Large intestine (tissue), 12 donors: ENCODE measurements around the gene POU4F3. TPM values are rescaled to one million over a fixed set of nuclear protein-coding genes. Genes with fewer than 3 reads are reported as not detected.
"Not testable (repeated sequence)": the region's sequence is repeated elsewhere in the genome, so short reads cannot be mapped to it uniquely, and the experiment has no call there.

Source experiments
- DNase-seq, 2 donors: peaks; one replicate each; pipeline versions ENCODE4 v3.0.0 to v3.0.0-alpha.2; 2013
- H3K27ac ChIP-seq: one replicate; pipeline ENCODE4 v1.5.1; 2013; ENCODE audit warnings: low read length
- H3K27me3 ChIP-seq: 2 replicates; pipeline ENCODE4 v1.6.1; 2013; ENCODE audit warnings: low read length; ENCODE audit not compliant: control insufficient read depth, insufficient read depth
- H3K36me3 ChIP-seq: 2 replicates; pipeline ENCODE4 v1.6.1; 2013; ENCODE audit warnings: low read length; ENCODE audit not compliant: control insufficient read depth, insufficient read depth
- H3K4me1 ChIP-seq: one replicate; pipeline ENCODE4 v1.6.1; 2013; ENCODE audit warnings: low read length; ENCODE audit not compliant: control insufficient read depth, insufficient read depth
- H3K4me3 ChIP-seq: one replicate; pipeline ENCODE4 v1.5.1; 2013; ENCODE audit warnings: low read length
- H3K9me3 ChIP-seq: one replicate; pipeline ENCODE4 v1.6.1; 2013; ENCODE audit warnings: mild to moderate bottlenecking, low read depth, low read length, moderate library complexity; ENCODE audit not compliant: control insufficient read depth
- WGBS: methylation state at CpG from one replicate; pipeline ENCODE4 v1.1.5; 2013; ENCODE audit warnings: low lambda C conversion rate; ENCODE audit not compliant: insufficient coverage; 5-methylcytosine and 5-hydroxymethylcytosine counted together
- long read RNA-seq, 11 donors: transcript quantifications; one replicate each; lab custom pipeline, GENCODE V29; 2026
- polyA plus RNA-seq: library from polyadenylated mRNA; unstranded; fragments of 120-200 nt; gene quantifications from one replicate; pipeline ENCODE4 v1.2.1, GENCODE V29; 2013

Gene POU4F3
- not detected for polyA plus RNA-seq
- long read RNA-seq, donor 1, result 0 reads
- long read RNA-seq, donor 2, result 0 reads
- long read RNA-seq, donor 3, result 0 reads
- long read RNA-seq, donor 4, result 0 reads
- long read RNA-seq, donor 5, result 0 reads
- long read RNA-seq, donor 6, result 0 reads
- long read RNA-seq, donor 7, result 0 reads
- long read RNA-seq, donor 8, result 0 reads
- long read RNA-seq, donor 9, result 0 reads
- long read RNA-seq, donor 10, result 0 reads
- long read RNA-seq, donor 11, result 0 reads

GRCh38 chr5:146338774-146339714 lies at the start of gene POU4F3:
POU4F3 (plus strand) TSS chr5:146338839; CDS start chr5:146339113, 274 bp downstream.
- DNase-seq, result no peak
- Histone ChIP-seq H3K9me3 (peaks cover 8% of the 10 kb centered on the region), H3K36me3 (no peaks in the 10 kb centered on the region), H3K27ac (no peak within 1 kb of the TSS), H3K27me3 (peaks cover 96% of the 10 kb centered on the region), H3K4me1 (peaks cover 3% of the 10 kb centered on the region), H3K4me3 (no peak within 1 kb of the TSS)
- WGBS, result 5% methylated on average over 3 of the region's 70 CpGs

DNA sequence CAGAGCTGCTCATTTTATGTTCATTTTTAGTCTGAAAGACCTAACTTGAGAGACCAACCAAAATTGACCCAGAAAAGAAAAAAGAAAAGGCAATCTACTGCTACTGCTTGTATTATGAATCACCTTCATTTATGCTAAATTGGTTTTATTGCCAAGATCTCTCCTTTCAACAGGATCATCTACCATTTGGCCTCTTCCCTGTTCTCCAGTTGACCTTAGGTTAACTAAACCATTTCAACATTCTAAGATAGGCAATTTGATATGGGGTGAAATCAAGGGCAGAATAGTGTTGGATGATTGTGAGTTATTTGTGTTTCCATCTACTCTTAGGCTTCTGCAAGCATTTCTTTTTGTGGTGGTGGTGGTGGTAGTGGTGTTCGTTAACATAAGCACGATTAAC lies 48.3 kb upstream of the POU4F3 start:
- no peaks in the 10 kb centered on the region for H3K27me3 ChIP-seq
- no peak for DNase-seq
- H3K4me1 ChIP-seq, result no peaks in the 10 kb centered on the region
- H3K36me3 ChIP-seq, result peaks cover 7% of the 10 kb centered on the region
- H3K9me3 ChIP-seq, result no peaks in the 10 kb centered on the region
- H3K4me3 ChIP-seq, result no peak overlapping the region
- no peak overlapping the region for H3K27ac ChIP-seq
- no CpG with 5 or more reads among the region's 2 CpGs for WGBS

- H3K4me3 ChIP-seq, result no peak overlapping the region
- WGBS, result 100% methylated on average over 1 of the region's 5 CpGs
- peaks cover 2% of the 10 kb centered on the region for H3K36me3 ChIP-seq
- H3K27me3 ChIP-seq, result no peaks in the 10 kb centered on the region
- no peaks in the 10 kb centered on the region for H3K4me1 ChIP-seq
- peak; percentile 2 to 24 for DNase-seq
- H3K27ac ChIP-seq, result no peak overlapping the region
- no peaks in the 10 kb centered on the region for H3K9me3 ChIP-seq
These were observed 47.1 kb upstream of the POU4F3 start for GRCh38 chr5:146291421-146292074.

DNA sequence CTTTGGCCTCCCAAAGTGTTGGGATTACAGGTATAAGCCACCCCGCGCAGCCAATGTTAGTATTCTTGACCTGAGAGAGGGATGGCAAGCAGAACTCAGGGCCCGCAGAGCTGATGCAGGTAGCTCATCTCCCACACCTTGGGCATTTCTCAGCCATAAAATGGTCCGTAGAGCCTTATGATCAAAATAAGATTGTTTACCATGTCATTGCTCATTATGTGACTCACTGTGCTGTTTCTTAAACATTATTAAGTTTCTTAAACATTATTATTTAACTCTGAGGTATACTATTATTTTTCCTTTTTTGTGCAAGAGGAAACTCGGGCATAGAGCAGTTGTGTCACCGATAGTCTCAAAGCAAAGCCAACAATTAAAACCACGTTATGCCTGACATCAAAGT lies 42.4 kb upstream of the POU4F3 start:
- WGBS, result 94% methylated on average over 3 of the region's 7 CpGs
- no peak for DNase-seq

DNA sequence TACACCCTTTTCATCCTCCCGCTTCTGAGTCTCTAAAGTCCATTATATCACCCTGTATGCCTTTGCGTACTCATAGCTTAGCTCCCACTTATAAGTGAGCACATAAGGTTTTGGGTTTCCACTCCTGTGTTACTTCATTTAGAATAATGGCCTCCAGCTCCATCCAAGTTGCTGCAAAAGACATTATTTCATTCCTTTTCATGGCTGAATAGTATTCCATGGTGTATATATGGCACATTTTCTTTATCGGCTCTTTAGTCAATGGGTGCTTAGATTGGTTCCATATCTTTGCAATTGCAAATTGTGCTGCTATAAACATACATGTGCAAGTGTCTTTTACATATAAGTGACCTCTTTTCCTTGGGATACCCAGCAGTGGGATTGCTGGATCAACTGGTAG lies 39.7 kb upstream of the POU4F3 start:
- not testable (repeated sequence) for H3K36me3 ChIP-seq, DNase-seq, H3K9me3 ChIP-seq, H3K4me3 ChIP-seq, H3K4me1 ChIP-seq, H3K27ac ChIP-seq, H3K27me3 ChIP-seq
- WGBS, result 100% methylated on average over 1 of the region's 3 CpGs

More for the DNA sequence above, 42.4 kb upstream of the POU4F3 start:
- Histone ChIP-seq H3K27ac (no peak overlapping the region), H3K9me3 (no peaks in the 10 kb centered on the region), H3K4me3 (no peak overlapping the region), H3K4me1 (no peaks in the 10 kb centered on the region), H3K27me3 (no peaks in the 10 kb centered on the region), H3K36me3 (no peaks in the 10 kb centered on the region)

- peaks cover 8% of the 10 kb centered on the region for H3K27me3 ChIP-seq
- H3K36me3 ChIP-seq, result no peaks in the 10 kb centered on the region
- no peaks in the 10 kb centered on the region for H3K4me1 ChIP-seq
- no peak for DNase-seq
- no peak overlapping the region for H3K27ac ChIP-seq
- no peak overlapping the region for H3K4me3 ChIP-seq
- WGBS, result no CpG with 5 or more reads among the region's 2 CpGs
- H3K9me3 ChIP-seq, result no peaks in the 10 kb centered on the region
These were observed 37.0 kb upstream of the POU4F3 start for GRCh38 chr5:146301626-146302025.

DNA sequence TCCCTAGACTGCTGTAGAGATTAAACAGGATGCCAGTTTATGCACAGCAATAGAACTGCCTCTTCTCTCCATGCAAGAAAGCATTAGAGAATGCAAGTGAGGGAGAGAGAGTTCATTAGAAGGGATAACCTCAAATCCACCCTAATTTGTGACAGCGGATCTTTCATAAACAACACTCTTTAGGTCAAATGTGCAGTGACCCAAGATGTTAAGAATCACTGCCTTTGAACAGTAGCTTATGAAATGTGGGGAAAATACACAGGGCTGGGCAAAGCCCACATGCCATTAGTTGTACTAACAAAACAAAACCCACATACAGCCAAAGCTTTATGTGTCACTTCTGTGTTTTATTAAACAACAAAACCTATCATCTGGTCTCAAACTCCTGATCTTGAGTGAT lies 36.2 kb upstream of the POU4F3 start:
- Histone ChIP-seq H3K4me3 (no peak overlapping the region), H3K4me1 (no peaks in the 10 kb centered on the region), H3K27me3 (peaks cover 8% of the 10 kb centered on the region), H3K9me3 (no peaks in the 10 kb centered on the region), H3K36me3 (no peaks in the 10 kb centered on the region), H3K27ac (no peak overlapping the region)
- no CpG with 5 or more reads among the region's 1 CpG for WGBS
- DNase-seq, result no peak

GRCh38 chr5:146306838-146307237 lies 31.8 kb upstream of the POU4F3 start:
- no peak for DNase-seq
- no CpG with 5 or more reads among the region's 1 CpG for WGBS
- H3K27ac ChIP-seq, result no peak overlapping the region
- H3K27me3 ChIP-seq, result peaks cover 14% of the 10 kb centered on the region
- H3K4me1 ChIP-seq, result no peaks in the 10 kb centered on the region
- H3K9me3 ChIP-seq, result no peaks in the 10 kb centered on the region
- no peaks in the 10 kb centered on the region for H3K36me3 ChIP-seq
- H3K4me3 ChIP-seq, result no peak overlapping the region

DNA sequence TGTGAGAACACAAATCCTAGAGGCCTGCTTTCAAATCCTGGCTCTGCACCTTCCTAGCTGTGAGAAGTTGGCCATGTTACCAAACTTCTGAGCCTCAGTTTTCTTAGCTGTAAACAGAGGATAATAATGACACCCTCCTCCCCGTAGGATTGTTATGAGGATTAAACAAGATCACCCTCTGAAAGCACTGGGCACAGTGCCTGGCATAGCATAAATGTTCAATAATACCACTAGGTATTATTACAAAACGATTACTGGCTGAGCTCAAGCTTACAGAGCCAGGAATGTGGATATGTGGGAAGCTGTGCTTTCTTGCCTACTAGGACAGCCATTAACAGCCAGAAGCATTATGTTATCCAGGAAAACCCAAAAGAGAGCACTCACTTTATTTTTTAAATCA lies 30.8 kb upstream of the POU4F3 start:
- WGBS, result 100% methylated on average over 1 of the region's 2 CpGs
- no peaks in the 10 kb centered on the region for H3K9me3 ChIP-seq
- no peak for DNase-seq
- H3K4me3 ChIP-seq, result no peak overlapping the region
- H3K36me3 ChIP-seq, result no peaks in the 10 kb centered on the region
- no peak overlapping the region for H3K27ac ChIP-seq
- H3K4me1 ChIP-seq, result no peaks in the 10 kb centered on the region
- H3K27me3 ChIP-seq, result peaks cover 14% of the 10 kb centered on the region

DNA sequence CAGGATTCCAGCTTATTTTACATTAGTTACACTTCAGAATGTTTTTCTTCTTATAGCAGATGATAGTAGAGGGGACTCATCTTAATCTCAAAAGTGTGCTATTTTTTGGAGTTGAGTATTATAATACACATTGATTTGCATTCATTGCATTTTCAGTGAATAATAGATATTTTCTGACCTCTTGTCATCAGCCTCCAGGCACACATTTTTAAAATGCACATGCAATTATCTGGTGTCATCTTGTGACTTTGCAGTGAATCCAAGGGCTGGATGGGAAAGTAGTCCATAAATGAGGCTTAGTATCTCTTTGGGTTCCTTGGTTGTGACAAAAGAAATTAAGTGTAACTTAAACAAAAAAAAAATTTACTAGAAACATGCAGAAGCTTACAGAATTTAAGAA lies 28.1 kb upstream of the POU4F3 start:
- H3K27ac ChIP-seq, result no peak overlapping the region
- H3K36me3 ChIP-seq, result no peaks in the 10 kb centered on the region
- H3K9me3 ChIP-seq, result no peaks in the 10 kb centered on the region
- DNase-seq, result no peak
- no peaks in the 10 kb centered on the region for H3K4me1 ChIP-seq
- H3K4me3 ChIP-seq, result no peak overlapping the region
- H3K27me3 ChIP-seq, result peaks cover 9% of the 10 kb centered on the region
